Retina (tissue), 1 donor: ENCODE measurements around the gene TPD52L2.
A peak's percentile ranks its signal among the peaks of the same experiment; 100 is the strongest.

Experiments used
- DNase-seq: peaks from one replicate; pipeline ENCODE4 v3.0.0-alpha.2; 2016

The TPD52L2 gene

GRCh38 chr20:63881451-63882226 lies 16.6 kb downstream of the TPD52L2 start:
- no peak for DNase-seq

- no peak for DNase-seq
These were observed 17.5 kb downstream of the TPD52L2 start for GRCh38 chr20:63882257-63883200.

GRCh38 chr20:63883201-63883593 lies 18.1 kb downstream of the TPD52L2 start:
- DNase-seq, result no peak

GRCh38 chr20:63884506-63885263 lies 19.6 kb downstream of the TPD52L2 start:
- DNase-seq, result no peak

- no peak for DNase-seq
These were observed 20.4 kb downstream of the TPD52L2 start for GRCh38 chr20:63885264-63886053.

GRCh38 chr20:63886054-63886419 lies 21.0 kb downstream of the TPD52L2 start:
- DNase-seq, result no peak

GRCh38 chr20:63886921-63887320 lies 21.9 kb downstream of the TPD52L2 start:
- no peak for DNase-seq

GRCh38 chr20:63889241-63890200 lies 24.5 kb downstream of the TPD52L2 start:
- no peak for DNase-seq

- no peak for DNase-seq
These were observed 25.1 kb downstream of the TPD52L2 start for GRCh38 chr20:63890201-63890576.

GRCh38 chr20:63890616-63891015 lies 25.5 kb downstream of the TPD52L2 start:
- DNase-seq, result no peak

- no peak for DNase-seq
These were observed 26.3 kb downstream of the TPD52L2 start for GRCh38 chr20:63891061-63892002.

GRCh38 chr20:63892402-63892801 lies 27.3 kb downstream of the TPD52L2 start:
- no peak for DNase-seq

- no peak for DNase-seq
These were observed 28.9 kb downstream of the TPD52L2 start for GRCh38 chr20:63893999-63894357.

- peak; percentile 96 for DNase-seq
These were observed 29.5 kb downstream of the TPD52L2 start, which contains the start of gene DNAJC5 for GRCh38 chr20:63894358-63895201. DNAJC5 (plus strand) TSS chr20:63895126; CDS start chr20:63928346, 33,220 bp downstream.

GRCh38 chr20:63895202-63895951 lies 30.3 kb downstream of the TPD52L2 start:
- no peak for DNase-seq

GRCh38 chr20:63895952-63896263 lies 30.8 kb downstream of the TPD52L2 start:
- DNase-seq, result no peak

- peak; percentile 34 for DNase-seq
These were observed 31.4 kb downstream of the TPD52L2 start for GRCh38 chr20:63896264-63897105.
